Thyroid gland (tissue), 4 donors: Measurements from ENCODE around the gene GUK1.

ENCODE experiments used
- CTCF ChIP-seq, 6 experiments: fragments of 200-600 bp in 3 of 6; fragments of 450-650 bp in 3 of 6; sonication (generic) in 3 of 6; IDR thresholded peaks; one replicate each; pipeline ENCODE4 v1.5.1; 2016 to 2019; ENCODE audit warnings: antibody characterized with exemption in 6 of 6, mild to moderate bottlenecking in 2 of 6, inconsistent platforms in 1 of 6, moderate library complexity in 1 of 6
- POLR2A ChIP-seq, 2 donors: fragments of 450-650 bp; IDR thresholded peaks; one replicate each; pipeline ENCODE4 v1.6.1; 2017; ENCODE audit warnings: antibody characterized with exemption in 2 of 2, mild to moderate bottlenecking in 2 of 2, moderate library complexity in 1 of 2

DNA sequence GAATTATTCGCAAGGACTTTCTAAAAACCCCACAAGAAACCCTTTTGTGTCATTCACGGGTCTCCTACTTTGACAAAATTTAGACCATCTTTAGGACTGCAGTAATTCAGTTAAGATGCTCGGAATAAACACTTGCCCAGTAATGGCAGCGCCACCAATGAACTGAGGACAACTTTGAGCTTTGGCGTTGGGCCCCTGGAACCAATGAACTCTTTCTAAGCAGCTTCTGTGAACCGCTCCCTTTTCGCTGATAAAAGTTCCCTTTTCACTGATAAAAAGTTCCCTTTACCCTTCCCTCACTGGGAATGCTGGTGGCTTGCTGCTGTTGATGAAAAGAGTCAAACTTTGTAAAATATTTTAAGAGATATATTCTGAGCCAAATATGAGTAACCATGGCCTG, 29.5 kb upstream of the GUK1 start:
- no peak for TF ChIP-seq CTCF (IDR thresholded peaks at IDR 0.05)
- TF ChIP-seq POLR2A (IDR thresholded peaks at IDR 0.05): no peak
